ENCODE measurements around the gene APOBEC3B.
"Not testable (repeated sequence)": the region's sequence is repeated elsewhere in the genome, so short reads cannot be mapped to it uniquely, and the experiment has no call there.

GRCh38 chr22:39014723-39015121 is 32.6 kb downstream of the APOBEC3B start:
- TF ChIP-seq, protein P1, sequence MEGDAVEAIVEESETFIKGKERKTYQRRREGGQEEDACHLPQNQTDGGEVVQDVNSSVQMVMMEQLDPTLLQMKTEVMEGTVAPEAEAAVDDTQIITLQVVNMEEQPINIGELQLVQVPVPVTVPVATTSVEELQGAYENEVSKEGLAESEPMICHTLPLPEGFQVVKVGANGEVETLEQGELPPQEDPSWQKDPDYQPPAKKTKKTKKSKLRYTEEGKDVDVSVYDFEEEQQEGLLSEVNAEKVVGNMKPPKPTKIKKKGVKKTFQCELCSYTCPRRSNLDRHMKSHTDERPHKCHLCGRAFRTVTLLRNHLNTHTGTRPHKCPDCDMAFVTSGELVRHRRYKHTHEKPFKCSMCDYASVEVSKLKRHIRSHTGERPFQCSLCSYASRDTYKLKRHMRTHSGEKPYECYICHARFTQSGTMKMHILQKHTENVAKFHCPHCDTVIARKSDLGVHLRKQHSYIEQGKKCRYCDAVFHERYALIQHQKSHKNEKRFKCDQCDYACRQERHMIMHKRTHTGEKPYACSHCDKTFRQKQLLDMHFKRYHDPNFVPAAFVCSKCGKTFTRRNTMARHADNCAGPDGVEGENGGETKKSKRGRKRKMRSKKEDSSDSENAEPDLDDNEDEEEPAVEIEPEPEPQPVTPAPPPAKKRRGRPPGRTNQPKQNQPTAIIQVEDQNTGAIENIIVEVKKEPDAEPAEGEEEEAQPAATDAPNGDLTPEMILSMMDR (optimal IDR thresholded peaks at IDR 0.05 in 1 of 3, IDR thresholded peaks at IDR 0.05 in 1 of 3, conservative IDR thresholded peaks at IDR 0.05 in 1 of 3; ENCODE audit: extremely low read depth in 1 of 3, insufficient read depth in 2 of 3, low read length in 3 of 3): not testable (repeated sequence)
- TF ChIP-seq EZH2 (IDR thresholded peaks at IDR 0.05; ENCODE audit: low read length): not testable (repeated sequence)

Data from keratinocyte (primary cell).